GM19468 (cell line): ENCODE results near the gene MON2.
A peak's percentile ranks its signal among the peaks of the same experiment; 100 is the strongest.

Experiments
- ATAC-seq: cut with Tn5 transposase; IDR thresholded peaks from one replicate; pipeline ENCODE4 v1.9.1; 2021; ENCODE audit warnings: mild to moderate bottlenecking, moderate library complexity, moderate number of reproducible peaks; ENCODE audit not compliant: unreplicated experiment; ENCODE audit errors: extremely low read depth

The MON2 gene

GRCh38 chr12:62604373-62604772 is 137.7 kb downstream of the MON2 start:
- ATAC-seq = no peak

- ATAC-seq = no peak
Observed at GRCh38 chr12:62604871-62605270, 138.2 kb downstream of the MON2 start.

GRCh38 chr12:62605981-62606380 is 139.4 kb downstream of the MON2 start:
- ATAC-seq = no peak

GRCh38 chr12:62606654-62607053 is 140.0 kb downstream of the MON2 start:
- no peak for ATAC-seq

GRCh38 chr12:62613081-62613480 is 146.5 kb downstream of the MON2 start:
- no peak for ATAC-seq

GRCh38 chr12:62618319-62618718 is 151.7 kb downstream of the MON2 start:
- ATAC-seq = no peak

- no peak for ATAC-seq
Observed at GRCh38 chr12:62618930-62619329, 152.3 kb downstream of the MON2 start.

- no peak for ATAC-seq
Observed at GRCh38 chr12:62621101-62621638, 154.5 kb downstream of the MON2 start.

- ATAC-seq = no peak
Observed at GRCh38 chr12:62622177-62622576, 155.6 kb downstream of the MON2 start.

- no peak for ATAC-seq
Observed at GRCh38 chr12:62625228-62625627, 158.6 kb downstream of the MON2 start.

GRCh38 chr12:62627181-62627580 is 160.6 kb downstream of the MON2 start:
- no peak for ATAC-seq

- no peak for ATAC-seq
Observed at GRCh38 chr12:62629413-62629812, 162.8 kb downstream of the MON2 start.

GRCh38 chr12:62629971-62630739 is 163.5 kb downstream of the MON2 start:
- ATAC-seq = no peak

- peak; percentile 20 for ATAC-seq
Observed at GRCh38 chr12:62631471-62632410, 165.1 kb downstream of the MON2 start.

GRCh38 chr12:62632411-62632918 is 165.8 kb downstream of the MON2 start:
- ATAC-seq = peak; percentile 0

GRCh38 chr12:62635649-62636048 is 169.0 kb downstream of the MON2 start:
- no peak for ATAC-seq

- ATAC-seq = no peak
Observed at GRCh38 chr12:62637679-62638078, 171.1 kb downstream of the MON2 start.

- peak; percentile 76 for ATAC-seq
Observed at GRCh38 chr12:62640910-62641448, 174.4 kb downstream of the MON2 start.

GRCh38 chr12:62642486-62642885 is 175.9 kb downstream of the MON2 start:
- ATAC-seq = no peak

GRCh38 chr12:62643486-62643885 is 176.9 kb downstream of the MON2 start:
- ATAC-seq = no peak
